Measurements from ENCODE around the gene SART1.
"Not testable (repeated sequence)": the region's sequence is repeated elsewhere in the genome, so short reads cannot be mapped to it uniquely, and the experiment has no call there.

Gene SART1

GRCh38 chr11:66017321-66017720 is 55.8 kb downstream of the SART1 start:
- DNase-seq (ENCODE audit: low read depth), result no peak

- DNase-seq (ENCODE audit: low read depth), result no peak
Observed at GRCh38 chr11:66020212-66020611, 58.7 kb downstream of the SART1 start.

- DNase-seq (ENCODE audit: low read depth), result no peak
Observed at GRCh38 chr11:66020618-66021357, 59.3 kb downstream of the SART1 start.

- peak; percentile 69 for DNase-seq (ENCODE audit: low read depth)
Observed at GRCh38 chr11:66022401-66023185, 61.1 kb downstream of the SART1 start.

GRCh38 chr11:66023186-66023440 is 61.6 kb downstream of the SART1 start:
- DNase-seq (ENCODE audit: low read depth), result not testable (repeated sequence)

GRCh38 chr11:66026017-66026529 is 64.5 kb downstream of the SART1 start, which contains the start of gene CATSPER1:
Gene CATSPER1 (minus strand): TSS chr11:66026479. CDS start chr11:66026379, 100 bp downstream.
- DNase-seq (ENCODE audit: low read depth), result no peak

All from activated T-helper 9 cell treated with anti-CD3 and anti-CD28 coated beads, Interleukin-2, amount 50 U/mL, for 16 hours (primary cell).